Vagina (tissue), 2 donors: ENCODE measurements around the gene MAP7. TPM values are rescaled to one million over a fixed set of nuclear protein-coding genes. Genes with fewer than 3 reads are reported as not detected.

ENCODE experiments used
- DNase-seq, 2 donors: peaks; one replicate each; pipeline ENCODE4 v3.0.0-alpha.2; 2017; ENCODE audit errors: extremely low spot score in 2 of 2
- H3K27ac ChIP-seq: fragments of 200-600 bp; sonication (generic); one replicate; pipeline ENCODE4 v1.5.1; 2019
- H3K27me3 ChIP-seq: fragments of 200-600 bp; sonication (generic); one replicate; pipeline ENCODE4 v1.5.1; 2019
- H3K36me3 ChIP-seq, 2 donors: fragments of 200-600 bp; sonication (generic); one replicate each; pipeline ENCODE4 v1.5.1; 2017 to 2019
- H3K4me1 ChIP-seq: fragments of 200-600 bp; sonication (generic); one replicate; pipeline ENCODE4 v1.5.1; 2019
- H3K4me3 ChIP-seq, 2 donors: fragments of 200-600 bp; sonication (generic); 1 replicate in 1 of 2; 2 replicates in 1 of 2; pipeline ENCODE4 v1.5.1; 2016 to 2019
- H3K9me3 ChIP-seq: fragments of 200-600 bp; sonication (generic); one replicate; pipeline ENCODE4 v1.5.1; 2019
- CTCF ChIP-seq, 3 experiments: fragments of 450-650 bp in 2 of 3; fragments of 200-600 bp in 1 of 3; sonication (generic) in 1 of 3; IDR thresholded peaks; one replicate each; pipeline ENCODE4 v1.5.1; 2017 to 2019; ENCODE audit warnings: antibody characterized with exemption in 3 of 3, mild to moderate bottlenecking in 2 of 3, moderate library complexity in 2 of 3
- POLR2A ChIP-seq, 2 donors: fragments of 450-650 bp; IDR thresholded peaks; one replicate each; pipeline ENCODE4 v1.6.1; 2017; ENCODE audit warnings: antibody characterized with exemption in 2 of 2, mild to moderate bottlenecking in 2 of 2, moderate library complexity in 2 of 2
- POLR2AphosphoS5 ChIP-seq, 2 donors: sonication (generic); formaldehyde crosslinking; IDR thresholded peaks; one replicate each; pipeline ENCODE4 v1.9.0; 2017; ENCODE audit warnings: antibody characterized with exemption in 2 of 2, mild to moderate bottlenecking in 2 of 2, low read depth in 1 of 2; ENCODE audit not compliant: insufficient read depth in 1 of 2
- intact Hi-C: fragments of 100-400 bp; cut with DNase I; formaldehyde crosslinking; loops from one replicate; pipeline ENCODE4 v1.15.1; 2023
- total RNA-seq: library from RNA; depleted of rRNA; stranded (reverse); fragments of >200 nt; gene quantifications from one replicate; pipeline ENCODE4 v1.2.3, GENCODE V29; 2016

Gene MAP7
- total RNA-seq, 1 donor from 2014 or later, result 9.3 TPM

GRCh38 chr6:136539967-136540652 is 10.1 kb downstream of the MAP7 start:
- Histone ChIP-seq H3K27me3 (no peaks in the 10 kb centered on the region), H3K9me3 (no peaks in the 10 kb centered on the region), H3K27ac (no peak overlapping the region), H3K4me3 (no peak overlapping the region), H3K4me1 (no peaks in the 10 kb centered on the region), H3K36me3 (no peaks in the 10 kb centered on the region)
- DNase-seq, result no peak
- TF ChIP-seq POLR2AphosphoS5 (IDR thresholded peaks at IDR 0.05; ENCODE audit: insufficient read depth in 1 of 2, low read depth in 1 of 2) (no peak), CTCF (IDR thresholded peaks at IDR 0.05) (no peak), POLR2A (IDR thresholded peaks at IDR 0.05) (no peak)
- intact Hi-C loops, result no loop called here

DNA sequence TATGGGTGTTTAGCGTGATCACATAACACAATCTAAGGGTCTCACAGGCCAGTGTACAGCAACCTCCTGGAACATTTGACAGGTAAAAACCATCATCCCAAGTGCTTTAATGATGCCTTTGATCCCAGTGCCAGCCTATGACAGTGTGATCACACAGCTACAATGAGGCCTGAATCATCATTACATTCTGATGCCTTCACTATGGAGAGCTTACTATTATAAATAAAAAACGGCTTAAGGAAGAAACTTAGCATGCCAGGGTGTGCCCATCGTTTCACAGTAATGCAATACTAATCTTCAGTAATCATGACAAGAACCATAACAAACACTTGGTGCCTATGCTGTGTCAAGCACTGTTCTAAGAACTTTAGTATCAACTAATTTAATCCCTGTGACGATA is 11.4 kb downstream of the MAP7 start:
- no peak for DNase-seq
- Histone ChIP-seq H3K27ac (no peak overlapping the region), H3K4me1 (no peaks in the 10 kb centered on the region), H3K27me3 (no peaks in the 10 kb centered on the region), H3K9me3 (no peaks in the 10 kb centered on the region), H3K4me3 (no peak overlapping the region), H3K36me3 (no peaks in the 10 kb centered on the region)
- TF ChIP-seq POLR2AphosphoS5 (IDR thresholded peaks at IDR 0.05; ENCODE audit: insufficient read depth in 1 of 2, low read depth in 1 of 2) (peak in 1 of 2 donors; percentile 48), CTCF (IDR thresholded peaks at IDR 0.05) (no peak)
- intact Hi-C loops, result no loop called here

DNA sequence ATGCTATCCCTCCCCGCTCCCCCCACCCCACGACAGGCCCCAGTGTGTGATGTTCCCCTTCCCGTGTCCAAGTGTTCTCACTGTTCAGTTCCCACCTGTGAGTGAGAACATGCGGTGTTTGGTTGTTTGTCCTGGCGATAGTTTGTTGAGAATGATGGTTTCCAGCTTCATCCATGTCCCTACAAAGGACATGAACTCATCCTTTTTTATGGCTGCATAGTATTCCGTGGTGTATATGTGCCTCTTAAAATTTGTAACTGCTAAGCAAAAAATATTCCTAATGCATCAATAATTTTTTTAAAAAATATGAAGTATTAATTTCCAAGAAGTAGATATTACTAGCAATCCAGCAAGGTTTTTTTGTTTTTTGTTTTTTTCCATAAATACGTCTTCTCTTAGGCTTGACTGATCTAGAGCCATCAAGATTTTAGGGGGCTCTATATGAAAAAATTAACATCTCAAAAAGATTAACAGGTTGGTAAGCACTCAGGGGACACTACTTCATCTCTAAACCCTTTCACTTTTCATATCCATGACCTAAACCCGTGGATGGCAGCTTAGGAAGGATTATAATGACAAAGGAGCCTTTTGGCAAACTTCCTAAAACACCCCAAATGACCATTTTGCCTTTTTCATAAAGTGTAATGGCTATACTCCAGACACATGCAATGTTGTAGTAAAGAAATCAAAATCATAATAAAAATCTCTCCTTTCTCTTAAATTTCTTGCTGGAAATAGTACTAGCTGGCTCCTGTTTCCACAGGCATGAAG is 14.2 kb downstream of the MAP7 start:
- Histone ChIP-seq H3K27ac (no peak overlapping the region), H3K4me1 (no peaks in the 10 kb centered on the region), H3K9me3 (no peaks in the 10 kb centered on the region), H3K36me3 (no peaks in the 10 kb centered on the region), H3K27me3 (no peaks in the 10 kb centered on the region), H3K4me3 (no peak overlapping the region)
- TF ChIP-seq POLR2AphosphoS5 (IDR thresholded peaks at IDR 0.05; ENCODE audit: insufficient read depth in 1 of 2, low read depth in 1 of 2), result no peak
- TF ChIP-seq CTCF (IDR thresholded peaks at IDR 0.05), result no peak
- no peak for TF ChIP-seq POLR2A (IDR thresholded peaks at IDR 0.05)
- no peak for DNase-seq
- intact Hi-C loops, result no loop called here

DNA sequence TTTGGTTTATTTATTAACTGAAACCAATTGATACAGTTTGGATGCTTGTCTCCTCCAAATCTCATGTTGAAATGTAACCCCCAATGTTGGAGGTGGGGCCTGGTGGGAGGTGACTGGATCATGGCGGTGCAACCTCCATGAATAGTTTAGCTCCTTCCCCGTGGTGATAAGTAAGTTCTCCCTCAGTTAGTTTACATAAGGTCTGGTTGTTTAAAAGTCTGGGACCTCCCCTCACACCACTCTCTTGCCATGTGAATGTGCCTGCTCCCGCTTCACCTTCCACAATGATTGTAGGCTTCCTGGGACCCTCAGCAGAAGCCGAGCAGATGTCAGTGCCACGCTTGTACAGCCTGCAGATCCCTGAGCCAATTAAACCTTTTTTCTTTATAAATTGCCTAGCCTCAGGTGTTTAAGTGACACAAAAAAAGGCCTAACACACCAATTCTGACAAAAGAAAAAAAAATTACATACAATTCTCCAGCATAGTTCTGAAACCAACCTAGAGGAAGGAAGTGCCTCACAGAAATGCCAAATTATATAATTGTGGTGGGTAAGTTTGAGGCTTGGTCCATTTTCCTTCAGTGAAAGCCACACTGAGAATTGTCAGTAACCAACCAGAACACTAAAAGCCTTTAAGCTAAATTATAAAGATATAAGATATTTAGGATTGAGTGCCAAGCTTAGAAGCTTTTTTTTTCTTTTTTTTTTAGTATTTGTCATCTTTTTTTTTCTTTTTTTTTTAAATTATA is 15.0 kb downstream of the MAP7 start:
- no peaks in the 10 kb centered on the region for H3K4me1 ChIP-seq
- H3K27me3 ChIP-seq, result no peaks in the 10 kb centered on the region
- H3K4me3 ChIP-seq, result no peak overlapping the region
- H3K27ac ChIP-seq, result no peak overlapping the region
- no peak for DNase-seq
- TF ChIP-seq POLR2AphosphoS5 (IDR thresholded peaks at IDR 0.05; ENCODE audit: insufficient read depth in 1 of 2, low read depth in 1 of 2) (no peak), POLR2A (IDR thresholded peaks at IDR 0.05) (no peak), CTCF (IDR thresholded peaks at IDR 0.05) (no peak)
- H3K9me3 ChIP-seq, result no peaks in the 10 kb centered on the region
- no peaks in the 10 kb centered on the region for H3K36me3 ChIP-seq
- intact Hi-C loops, result no loop called here
